ENCODE measurements around the gene DIAPH2. TPM values are rescaled to one million over a fixed set of nuclear protein-coding genes. Genes with fewer than 3 reads are reported as not detected.

Gene DIAPH2
- total RNA-seq, 1 experiment from 2014 or later, result 15.9 TPM

DNA sequence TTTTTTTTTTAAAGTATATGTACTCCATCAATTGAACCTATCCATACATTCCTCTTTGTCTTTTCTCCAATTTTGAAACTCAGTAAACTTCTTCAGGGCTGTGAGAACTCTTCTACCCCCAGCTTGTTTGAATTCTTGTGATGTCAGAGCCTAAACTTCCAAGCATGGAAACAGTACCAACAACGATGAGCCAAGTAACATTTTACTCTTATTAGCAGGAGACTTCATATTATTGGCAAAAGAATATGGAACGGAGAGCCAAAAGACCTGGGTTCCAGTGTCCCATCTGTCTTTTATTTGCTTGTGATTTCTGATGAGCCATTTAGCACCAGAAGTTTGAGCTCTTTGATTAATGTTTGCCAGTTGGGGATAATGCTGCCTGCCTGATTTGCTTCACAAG, 5.3 kb downstream of the DIAPH2 start:
- peaks cover 40% of the 10 kb centered on the region for H3K4me1 Mint-ChIP-seq
- no peaks in the 10 kb centered on the region for H3K36me3 Mint-ChIP-seq
- no peak overlapping the region for H3K27ac Mint-ChIP-seq
- no peak overlapping the region for H3K4me3 Mint-ChIP-seq
- DNase-seq (ENCODE audit: low spot score) (no peak), ATAC-seq (no peak)
- H3K27me3 Mint-ChIP-seq (ENCODE audit: low read depth), result no peaks in the 10 kb centered on the region; the same call in none of the 2 replicates
- POLR2A ChIA-PET, result no interaction called here
- CTCF ChIA-PET, result no interaction called here
- TF ChIP-seq ZNF423 (CRISPR knock-in tag; IDR thresholded peaks at IDR 0.05) (no peak), GTF2I (CRISPR knock-in tag; conservative IDR thresholded peaks at IDR 0.05) (no peak), ETV6 (CRISPR knock-in tag; IDR thresholded peaks at IDR 0.05) (no peak), CREB1 (CRISPR knock-in tag; IDR thresholded peaks at IDR 0.05) (no peak), ZNF281 (CRISPR knock-in tag; IDR thresholded peaks at IDR 0.05) (no peak), ZNF416 (CRISPR knock-in tag; IDR thresholded peaks at IDR 0.05) (no peak), ZNF671 (CRISPR knock-in tag; IDR thresholded peaks at IDR 0.05) (no peak), FOXJ3 (CRISPR knock-in tag; IDR thresholded peaks at IDR 0.05; ENCODE audit: borderline replicate concordance) (no peak), SMAD3 (CRISPR knock-in tag; IDR thresholded peaks at IDR 0.05; ENCODE audit: borderline replicate concordance) (no peak), NR1H2 (CRISPR knock-in tag; IDR thresholded peaks at IDR 0.05) (no peak)
- H3K9me3 Mint-ChIP-seq, result no peaks in the 10 kb centered on the region

GRCh38 chrX:96692454-96692853, 7.8 kb downstream of the DIAPH2 start:
- no peaks in the 10 kb centered on the region for H3K9me3 Mint-ChIP-seq
- TF ChIP-seq ZNF396 (CRISPR knock-in tag; IDR thresholded peaks at IDR 0.05; ENCODE audit: borderline replicate concordance), result no peak
- TF ChIP-seq ZNF416 (CRISPR knock-in tag; IDR thresholded peaks at IDR 0.05), result no peak
- no peak for TF ChIP-seq KAT7 (CRISPR knock-in tag; IDR thresholded peaks at IDR 0.05; ENCODE audit: borderline replicate concordance)
- no peak for TF ChIP-seq TP53 (CRISPR knock-in tag; IDR thresholded peaks at IDR 0.05)
- TF ChIP-seq ZNF423 (CRISPR knock-in tag; IDR thresholded peaks at IDR 0.05), result no peak
- no peak for TF ChIP-seq MYBL2 (CRISPR knock-in tag; IDR thresholded peaks at IDR 0.05)
- no peak for TF ChIP-seq ELF4 (CRISPR knock-in tag; IDR thresholded peaks at IDR 0.05; ENCODE audit: low read depth)
- TF ChIP-seq ZBTB21 (CRISPR knock-in tag; IDR thresholded peaks at IDR 0.05; ENCODE audit: borderline replicate concordance), result no peak
- TF ChIP-seq FOXK1 (CRISPR knock-in tag; IDR thresholded peaks at IDR 0.05), result no peak
- TF ChIP-seq ETV6 (CRISPR knock-in tag; IDR thresholded peaks at IDR 0.05), result no peak
- no peak for TF ChIP-seq EMX1 (CRISPR knock-in tag; IDR thresholded peaks at IDR 0.05)
- TF ChIP-seq NR2C2 (CRISPR knock-in tag; IDR thresholded peaks at IDR 0.05), result no peak
- TF ChIP-seq TCF7 (CRISPR knock-in tag; IDR thresholded peaks at IDR 0.05; ENCODE audit: low read depth), result no peak
- no peak for TF ChIP-seq CREB1 (CRISPR knock-in tag; IDR thresholded peaks at IDR 0.05)
- no peak overlapping the region for H3K4me3 Mint-ChIP-seq
- no peak overlapping the region for H3K27ac Mint-ChIP-seq
- POLR2A ChIA-PET, result no interaction called here
- CTCF ChIA-PET, result no interaction called here
- ATAC-seq (no peak), DNase-seq (ENCODE audit: low spot score) (no peak)
- H3K36me3 Mint-ChIP-seq, result no peaks in the 10 kb centered on the region
- no peaks in the 10 kb centered on the region for H3K27me3 Mint-ChIP-seq (ENCODE audit: low read depth)
- peaks cover 25% of the 10 kb centered on the region for H3K4me1 Mint-ChIP-seq

GRCh38 chrX:96692890-96693289, 8.2 kb downstream of the DIAPH2 start:
- Mint-ChIP-seq H3K9me3 (no peaks in the 10 kb centered on the region), H3K27me3 (ENCODE audit: low read depth) (no peaks in the 10 kb centered on the region), H3K4me1 (peaks cover 23% of the 10 kb centered on the region), H3K4me3 (no peak overlapping the region), H3K27ac (no peak overlapping the region), H3K36me3 (no peaks in the 10 kb centered on the region)
- DNase-seq (ENCODE audit: low spot score), result no peak
- CTCF ChIA-PET, result no interaction called here
- POLR2A ChIA-PET, result no interaction called here
- ATAC-seq, result no peak
- TF ChIP-seq, protein P1, sequence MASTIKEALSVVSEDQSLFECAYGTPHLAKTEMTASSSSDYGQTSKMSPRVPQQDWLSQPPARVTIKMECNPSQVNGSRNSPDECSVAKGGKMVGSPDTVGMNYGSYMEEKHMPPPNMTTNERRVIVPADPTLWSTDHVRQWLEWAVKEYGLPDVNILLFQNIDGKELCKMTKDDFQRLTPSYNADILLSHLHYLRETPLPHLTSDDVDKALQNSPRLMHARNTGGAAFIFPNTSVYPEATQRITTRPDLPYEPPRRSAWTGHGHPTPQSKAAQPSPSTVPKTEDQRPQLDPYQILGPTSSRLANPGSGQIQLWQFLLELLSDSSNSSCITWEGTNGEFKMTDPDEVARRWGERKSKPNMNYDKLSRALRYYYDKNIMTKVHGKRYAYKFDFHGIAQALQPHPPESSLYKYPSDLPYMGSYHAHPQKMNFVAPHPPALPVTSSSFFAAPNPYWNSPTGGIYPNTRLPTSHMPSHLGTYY (CRISPR knock-in tag; IDR thresholded peaks at IDR 0.05), result no peak
- TF ChIP-seq SMAD3 (CRISPR knock-in tag; IDR thresholded peaks at IDR 0.05; ENCODE audit: borderline replicate concordance) (no peak), ATF1 (CRISPR knock-in tag; IDR thresholded peaks at IDR 0.05) (no peak), GTF2I (CRISPR knock-in tag; conservative IDR thresholded peaks at IDR 0.05) (no peak)
- TF ChIP-seq, protein P2, sequence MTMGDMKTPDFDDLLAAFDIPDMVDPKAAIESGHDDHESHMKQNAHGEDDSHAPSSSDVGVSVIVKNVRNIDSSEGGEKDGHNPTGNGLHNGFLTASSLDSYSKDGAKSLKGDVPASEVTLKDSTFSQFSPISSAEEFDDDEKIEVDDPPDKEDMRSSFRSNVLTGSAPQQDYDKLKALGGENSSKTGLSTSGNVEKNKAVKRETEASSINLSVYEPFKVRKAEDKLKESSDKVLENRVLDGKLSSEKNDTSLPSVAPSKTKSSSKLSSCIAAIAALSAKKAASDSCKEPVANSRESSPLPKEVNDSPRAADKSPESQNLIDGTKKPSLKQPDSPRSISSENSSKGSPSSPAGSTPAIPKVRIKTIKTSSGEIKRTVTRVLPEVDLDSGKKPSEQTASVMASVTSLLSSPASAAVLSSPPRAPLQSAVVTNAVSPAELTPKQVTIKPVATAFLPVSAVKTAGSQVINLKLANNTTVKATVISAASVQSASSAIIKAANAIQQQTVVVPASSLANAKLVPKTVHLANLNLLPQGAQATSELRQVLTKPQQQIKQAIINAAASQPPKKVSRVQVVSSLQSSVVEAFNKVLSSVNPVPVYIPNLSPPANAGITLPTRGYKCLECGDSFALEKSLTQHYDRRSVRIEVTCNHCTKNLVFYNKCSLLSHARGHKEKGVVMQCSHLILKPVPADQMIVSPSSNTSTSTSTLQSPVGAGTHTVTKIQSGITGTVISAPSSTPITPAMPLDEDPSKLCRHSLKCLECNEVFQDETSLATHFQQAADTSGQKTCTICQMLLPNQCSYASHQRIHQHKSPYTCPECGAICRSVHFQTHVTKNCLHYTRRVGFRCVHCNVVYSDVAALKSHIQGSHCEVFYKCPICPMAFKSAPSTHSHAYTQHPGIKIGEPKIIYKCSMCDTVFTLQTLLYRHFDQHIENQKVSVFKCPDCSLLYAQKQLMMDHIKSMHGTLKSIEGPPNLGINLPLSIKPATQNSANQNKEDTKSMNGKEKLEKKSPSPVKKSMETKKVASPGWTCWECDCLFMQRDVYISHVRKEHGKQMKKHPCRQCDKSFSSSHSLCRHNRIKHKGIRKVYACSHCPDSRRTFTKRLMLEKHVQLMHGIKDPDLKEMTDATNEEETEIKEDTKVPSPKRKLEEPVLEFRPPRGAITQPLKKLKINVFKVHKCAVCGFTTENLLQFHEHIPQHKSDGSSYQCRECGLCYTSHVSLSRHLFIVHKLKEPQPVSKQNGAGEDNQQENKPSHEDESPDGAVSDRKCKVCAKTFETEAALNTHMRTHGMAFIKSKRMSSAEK (CRISPR knock-in tag; IDR thresholded peaks at IDR 0.05; ENCODE audit: borderline replicate concordance), result no peak
